Fibroblast of lung (primary cell): ENCODE measurements around the gene CYP4F22. TPM values are rescaled to one million over a fixed set of nuclear protein-coding genes. Genes with fewer than 3 reads are reported as not detected.

Experiments used
- DNase-seq, 2 donors: peaks; one replicate each; pipeline versions ENCODE4 v3.0.0 to v3.0.0-alpha.2; 2010; ENCODE audit warnings: low read depth in 2 of 2
- H2AFZ ChIP-seq: 2 replicates; pipeline ENCODE4 v1.5.1; 2012; ENCODE audit warnings: low read length, control low read depth, inconsistent platforms
- H3K27ac ChIP-seq: 2 replicates; pipeline ENCODE4 v1.5.1; 2011; ENCODE audit warnings: low read length, control low read depth; ENCODE audit not compliant: insufficient read depth
- H3K27me3 ChIP-seq: 2 replicates; pipeline ENCODE4 v1.5.1; 2011; ENCODE audit warnings: mild to moderate bottlenecking, low read length; ENCODE audit not compliant: control insufficient read depth, insufficient read depth
- H3K36me3 ChIP-seq: 2 replicates; pipeline ENCODE4 v1.5.1; 2011; ENCODE audit warnings: low read length; ENCODE audit not compliant: control insufficient read depth, insufficient read depth
- H3K4me1 ChIP-seq: 2 replicates; pipeline ENCODE4 v1.5.1; 2011; ENCODE audit warnings: low read length; ENCODE audit not compliant: control insufficient read depth, insufficient read depth; ENCODE audit errors: extremely low read depth
- H3K4me2 ChIP-seq: 2 replicates; pipeline ENCODE4 v1.5.1; 2011; ENCODE audit warnings: low read length, control low read depth; ENCODE audit not compliant: insufficient read depth; ENCODE audit errors: extremely low read depth
- H3K4me3 ChIP-seq, 4 experiments: fragments of 200-600 bp in 1 of 4; sonication (generic) in 1 of 4; replicated peaks in 1 of 4; 2 replicates each; pipeline ENCODE4 v1.5.1; 2011 to 2016; ENCODE audit warnings: low read length in 4 of 4, low read depth in 3 of 4, mild to moderate bottlenecking in 3 of 4, control low read depth in 2 of 4, inconsistent platforms in 1 of 4, mixed read lengths in 1 of 4; ENCODE audit not compliant: insufficient read depth in 1 of 4; ENCODE audit errors: control extremely low read depth in 1 of 4
- H3K79me2 ChIP-seq: 2 replicates; pipeline ENCODE4 v1.5.1; 2012; ENCODE audit warnings: mild to moderate bottlenecking, low read length, inconsistent platforms; ENCODE audit not compliant: control insufficient read depth, insufficient read depth
- H3K9ac ChIP-seq: 2 replicates; pipeline ENCODE4 v1.5.1; 2011; ENCODE audit warnings: mild to moderate bottlenecking, low read length, control low read depth; ENCODE audit not compliant: insufficient read depth
- H3K9me3 ChIP-seq: 2 replicates; pipeline ENCODE4 v1.5.1; 2012; ENCODE audit warnings: low read depth, low read length; ENCODE audit not compliant: control insufficient read depth, insufficient read depth
- H4K20me1 ChIP-seq: 2 replicates; pipeline ENCODE4 v1.5.1; 2011; ENCODE audit warnings: low read length; ENCODE audit not compliant: control insufficient read depth, insufficient read depth; ENCODE audit errors: extremely low read depth
- CTCF ChIP-seq, 2 donors: IDR thresholded peaks in 1 of 2; conservative IDR thresholded peaks in 1 of 2; 1 replicate in 1 of 2; 2 replicates in 1 of 2; pipeline ENCODE4 v1.5.1; 2011 to 2012; ENCODE audit warnings: low read length in 2 of 2, control low read depth in 1 of 2, inconsistent platforms in 1 of 2, low read depth in 1 of 2, mild to moderate bottlenecking in 1 of 2
- EZH2 ChIP-seq: IDR thresholded peaks from 2 replicates; pipeline ENCODE4 v1.5.1; 2012; ENCODE audit warnings: low read length, control low read depth, mild to moderate bottlenecking; ENCODE audit errors: missing control alignments
- polyA plus RNA-seq, 2 donors: library from polyadenylated mRNA; depleted of rRNA in 1 of 2; stranded (reverse) in 1 of 2; unstranded in 1 of 2; fragments of >200 nt; gene quantifications; 2 replicates each; pipeline ENCODE4 v1.2.1, GENCODE V29; 2011 to 2012; ENCODE audit warnings: missing spikeins in 1 of 2
- total RNA-seq: library from RNA; depleted of rRNA; stranded (reverse); fragments of >200 nt; gene quantifications from 2 replicates; pipeline ENCODE4 v1.2.1, GENCODE V29; 2014

Gene CYP4F22
- total and polyA plus RNA-seq, 2 donors (not counting 1 experiment from before 2014, with no cell fraction given), result not detected

GRCh38 chr19:15570420-15570819, 62.1 kb downstream of the CYP4F22 start:
- H4K20me1 ChIP-seq, result no peaks in the 10 kb centered on the region
- no peak overlapping the region for H3K4me3 ChIP-seq
- H3K79me2 ChIP-seq, result no peaks in the 10 kb centered on the region
- no peak for DNase-seq
- no peaks in the 10 kb centered on the region for H3K36me3 ChIP-seq
- no peak overlapping the region for H3K4me2 ChIP-seq
- H3K27me3 ChIP-seq, result no peaks in the 10 kb centered on the region
- H3K9me3 ChIP-seq, result no peaks in the 10 kb centered on the region
- no peak overlapping the region for H3K27ac ChIP-seq
- no peak overlapping the region for H3K9ac ChIP-seq
- no peak overlapping the region for H2AFZ ChIP-seq
- no peaks in the 10 kb centered on the region for H3K4me1 ChIP-seq
- TF ChIP-seq EZH2 (no peak), CTCF (conservative IDR thresholded peaks at IDR 0.05 in 1 of 2, IDR thresholded peaks at IDR 0.05 in 1 of 2; ENCODE audit: low read depth in 1 of 2, low read length in 2 of 2) (no peak)

- Histone ChIP-seq H3K79me2 (no peaks in the 10 kb centered on the region), H3K36me3 (no peaks in the 10 kb centered on the region), H2AFZ (no peak overlapping the region), H3K4me2 (no peak overlapping the region), H3K4me3 (no peak overlapping the region), H3K4me1 (no peaks in the 10 kb centered on the region), H3K27me3 (no peaks in the 10 kb centered on the region), H3K27ac (no peak overlapping the region), H3K9ac (no peak overlapping the region), H4K20me1 (no peaks in the 10 kb centered on the region), H3K9me3 (no peaks in the 10 kb centered on the region)
- no peak for DNase-seq
- TF ChIP-seq EZH2 (no peak), CTCF (conservative IDR thresholded peaks at IDR 0.05 in 1 of 2, IDR thresholded peaks at IDR 0.05 in 1 of 2; ENCODE audit: low read depth in 1 of 2, low read length in 2 of 2) (no peak)
These were observed 67.1 kb downstream of the CYP4F22 start for GRCh38 chr19:15575406-15575805.

- no peaks in the 10 kb centered on the region for H3K79me2 ChIP-seq
- no peak overlapping the region for H2AFZ ChIP-seq
- TF ChIP-seq CTCF (conservative IDR thresholded peaks at IDR 0.05 in 1 of 2, IDR thresholded peaks at IDR 0.05 in 1 of 2; ENCODE audit: low read depth in 1 of 2, low read length in 2 of 2) (no peak), EZH2 (no peak)
- no peak overlapping the region for H3K9ac ChIP-seq
- H4K20me1 ChIP-seq, result no peaks in the 10 kb centered on the region
- H3K9me3 ChIP-seq, result no peaks in the 10 kb centered on the region
- no peak overlapping the region for H3K4me2 ChIP-seq
- no peaks in the 10 kb centered on the region for H3K4me1 ChIP-seq
- H3K27ac ChIP-seq, result no peak overlapping the region
- H3K4me3 ChIP-seq, result no peak overlapping the region
- H3K27me3 ChIP-seq, result no peaks in the 10 kb centered on the region
- no peaks in the 10 kb centered on the region for H3K36me3 ChIP-seq
- DNase-seq, result no peak
These were observed 68.3 kb downstream of the CYP4F22 start for GRCh38 chr19:15576526-15577156.
